Glutamatergic neuron (in vitro differentiated cells): ENCODE measurements around the gene ZNF311. TPM values are rescaled to one million over a fixed set of nuclear protein-coding genes. Genes with fewer than 3 reads are reported as not detected.
A peak's percentile ranks its signal among the peaks of the same experiment; 100 is the strongest.

Experiments
- DNase-seq: peaks from one replicate; pipeline ENCODE4 v3.0.0; 2022
- H3K27ac Mint-ChIP-seq: one replicate; pipeline ENCODE4 v1.8.0; 2020; ENCODE audit warnings: mild to moderate bottlenecking, mixed read lengths, inconsistent platforms; ENCODE audit not compliant: unreplicated experiment
- H3K27me3 Mint-ChIP-seq: one replicate; pipeline ENCODE4 v1.8.0; 2020; ENCODE audit warnings: mild to moderate bottlenecking, moderate library complexity, mixed read lengths, inconsistent platforms; ENCODE audit not compliant: unreplicated experiment
- H3K36me3 Mint-ChIP-seq: one replicate; pipeline ENCODE4 v1.8.0; 2020; ENCODE audit warnings: mild to moderate bottlenecking, mixed read lengths, inconsistent platforms; ENCODE audit not compliant: unreplicated experiment
- H3K4me1 Mint-ChIP-seq: one replicate; pipeline ENCODE4 v1.8.0; 2020; ENCODE audit warnings: mild to moderate bottlenecking, low read depth, mixed read lengths, inconsistent platforms; ENCODE audit not compliant: unreplicated experiment
- H3K4me3 Mint-ChIP-seq: one replicate; pipeline ENCODE4 v1.8.0; 2020; ENCODE audit warnings: mild to moderate bottlenecking, mixed read lengths, inconsistent platforms; ENCODE audit not compliant: unreplicated experiment
- H3K9me3 Mint-ChIP-seq: one replicate; pipeline ENCODE4 v1.8.0; 2020; ENCODE audit warnings: mild to moderate bottlenecking, moderate library complexity, mixed read lengths, inconsistent platforms; ENCODE audit not compliant: unreplicated experiment
- CTCF ChIP-seq: fragments of 200-600 bp; sonication (generic); IDR thresholded peaks from one replicate; pipeline ENCODE4 v1.5.0; 2021; ENCODE audit not compliant: partially characterized antibody, unreplicated experiment
- total RNA-seq: library from RNA; stranded (reverse); fragmentation: NEBNext Ultra II Directional; extraction: Animal tissue kit (Norgen Biotek cat#: 25700); gene quantifications from one replicate; pipeline ENCODE4 v1.2.1, GENCODE V29; 2021; ENCODE audit not compliant: unreplicated experiment

The ZNF311 gene
- total RNA-seq, 1 donor from 2014 or later: 5.1 TPM

GRCh38 chr6:28980137-28980851 is 24.8 kb downstream of the ZNF311 start:
- Mint-ChIP-seq H3K4me3 (peak overlapping the region; percentile 90), H3K4me1 (peaks cover 7% of the 10 kb centered on the region), H3K9me3 (peaks cover 26% of the 10 kb centered on the region), H3K27ac (no peak overlapping the region), H3K36me3 (peaks cover 4% of the 10 kb centered on the region), H3K27me3 (peaks cover 22% of the 10 kb centered on the region)
- no peak for TF ChIP-seq CTCF
- peak; percentile 33 for DNase-seq

DNA sequence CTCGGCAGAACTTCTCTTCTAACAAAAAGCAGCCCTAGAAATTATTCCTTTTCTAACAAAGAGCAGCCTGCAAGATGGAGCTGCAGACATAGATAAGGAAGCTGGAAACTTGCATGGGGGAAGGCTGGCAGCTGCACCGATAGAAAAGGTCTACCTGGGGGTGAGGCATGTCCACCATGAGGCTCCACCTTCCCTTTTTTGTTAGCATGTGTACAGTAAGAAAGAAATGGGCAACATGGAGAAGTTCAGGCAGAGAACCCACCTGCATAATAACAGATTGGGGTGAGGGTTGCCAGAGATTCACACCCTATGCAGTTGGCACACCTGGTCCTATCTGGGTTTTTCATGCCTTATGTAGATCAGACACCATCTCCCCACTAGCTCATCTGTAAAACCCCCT is 25.4 kb downstream of the ZNF311 start:
- Mint-ChIP-seq H3K27me3 (peaks cover 22% of the 10 kb centered on the region), H3K4me1 (peaks cover 7% of the 10 kb centered on the region), H3K4me3 (peak overlapping the region; percentile 6), H3K9me3 (peaks cover 23% of the 10 kb centered on the region), H3K27ac (no peak overlapping the region), H3K36me3 (peaks cover 4% of the 10 kb centered on the region)
- TF ChIP-seq CTCF: no peak
- DNase-seq: no peak

- no peak overlapping the region for H3K27ac Mint-ChIP-seq
- peaks cover 22% of the 10 kb centered on the region for H3K9me3 Mint-ChIP-seq
- no peak for TF ChIP-seq CTCF
- peak overlapping the region; percentile 6 for H3K4me3 Mint-ChIP-seq
- H3K36me3 Mint-ChIP-seq: peaks cover 4% of the 10 kb centered on the region
- peaks cover 22% of the 10 kb centered on the region for H3K27me3 Mint-ChIP-seq
- H3K4me1 Mint-ChIP-seq: peaks cover 7% of the 10 kb centered on the region
- no peak for DNase-seq
Measured at GRCh38 chr6:28978959-28979561, 26.1 kb downstream of the ZNF311 start.

- no peak for DNase-seq
- H3K9me3 Mint-ChIP-seq: peaks cover 21% of the 10 kb centered on the region
- no peak overlapping the region for H3K27ac Mint-ChIP-seq
- TF ChIP-seq CTCF: no peak
- peak overlapping the region; percentile 76 for H3K4me3 Mint-ChIP-seq
- peaks cover 21% of the 10 kb centered on the region for H3K27me3 Mint-ChIP-seq
- peaks cover 4% of the 10 kb centered on the region for H3K36me3 Mint-ChIP-seq
- H3K4me1 Mint-ChIP-seq: peaks cover 7% of the 10 kb centered on the region
Measured at GRCh38 chr6:28978133-28978491, 27.0 kb downstream of the ZNF311 start.

GRCh38 chr6:28977341-28978132 is 27.6 kb downstream of the ZNF311 start:
- Mint-ChIP-seq H3K4me3 (peak overlapping the region; percentile 76), H3K27me3 (peaks cover 21% of the 10 kb centered on the region)

More at GRCh38 chr6:28977341-28978132, 27.6 kb downstream of the ZNF311 start:
- Mint-ChIP-seq H3K36me3 (peaks cover 4% of the 10 kb centered on the region), H3K9me3 (peaks cover 18% of the 10 kb centered on the region), H3K4me1 (peaks cover 5% of the 10 kb centered on the region), H3K27ac (no peak overlapping the region)
- TF ChIP-seq CTCF: no peak
- peak; percentile 32 for DNase-seq
